HFFc6 (cell line): Measurements from ENCODE around the gene CYP26B1. TPM values are rescaled to one million over a fixed set of nuclear protein-coding genes. Genes with fewer than 3 reads are reported as not detected.

Source experiments
- DNase-seq: peaks from one replicate; pipeline ENCODE4 v3.0.0-alpha.2; 2018
- H3K27ac Mint-ChIP-seq: 2 replicates; pipeline ENCODE4 v1.8.0; 2020; ENCODE audit warnings: mild to moderate bottlenecking, mixed read lengths
- H3K27me3 Mint-ChIP-seq: 2 replicates; pipeline ENCODE4 v1.8.0; 2021; ENCODE audit warnings: mild to moderate bottlenecking, moderate library complexity, mixed read lengths; ENCODE audit not compliant: insufficient read depth
- H3K36me3 Mint-ChIP-seq: 2 replicates; pipeline ENCODE4 v1.8.0; 2021; ENCODE audit warnings: low read depth, mixed read lengths
- H3K4me1 Mint-ChIP-seq: 2 replicates; pipeline ENCODE4 v1.8.0; 2020; ENCODE audit warnings: low read depth, mixed read lengths
- H3K4me3 Mint-ChIP-seq: 2 replicates; pipeline ENCODE4 v1.8.0; 2020; ENCODE audit warnings: mild to moderate bottlenecking, moderate library complexity, mixed read lengths
- H3K9me3 Mint-ChIP-seq: 2 replicates; pipeline ENCODE4 v1.8.0; 2020; ENCODE audit warnings: mild to moderate bottlenecking, mixed read lengths
- CTCF ChIP-seq: fragments of 200-600 bp; sonication (generic); IDR thresholded peaks from 2 replicates; pipeline ENCODE4 v1.5.0; 2021; ENCODE audit warnings: antibody characterized with exemption, mild to moderate bottlenecking
- total RNA-seq, 6 experiments: library from RNA; stranded (reverse); fragmentation: NEBNext Ultra II Directional; extraction: Animal tissue kit (Norgen Biotek cat#: 25700); gene quantifications; 2 replicates in 1 of 6; 3 replicates in 5 of 6; pipeline ENCODE4 v1.2.3, GENCODE V29; 2021

Gene CYP26B1
- total RNA-seq, 6 experiments from 2014 or later: 0.05 to 0.66 (median 0.14) TPM; not detected in 1

- DNase-seq: peak; percentile 95
- Mint-ChIP-seq H3K36me3 (no peaks in the 10 kb centered on the region), H3K27me3 (peaks cover 22% of the 10 kb centered on the region), H3K4me1 (peaks cover 30% of the 10 kb centered on the region), H3K27ac (peak overlapping the region; percentile 82), H3K9me3 (no peaks in the 10 kb centered on the region), H3K4me3 (peak overlapping the region; percentile 78)
- TF ChIP-seq CTCF: no peak
Measured at GRCh38 chr2:72115110-72116080, 32.3 kb downstream of the CYP26B1 start.

GRCh38 chr2:72114693-72115051 lies 33.0 kb downstream of the CYP26B1 start:
- H3K27ac Mint-ChIP-seq: no peak overlapping the region
- no peak for TF ChIP-seq CTCF
- peaks cover 30% of the 10 kb centered on the region for H3K4me1 Mint-ChIP-seq
- no peak overlapping the region for H3K4me3 Mint-ChIP-seq
- no peak for DNase-seq
- H3K27me3 Mint-ChIP-seq: peaks cover 17% of the 10 kb centered on the region
- no peaks in the 10 kb centered on the region for H3K9me3 Mint-ChIP-seq
- no peaks in the 10 kb centered on the region for H3K36me3 Mint-ChIP-seq

- no peak overlapping the region for H3K4me3 Mint-ChIP-seq
- no peak for TF ChIP-seq CTCF
- peaks cover 16% of the 10 kb centered on the region for H3K27me3 Mint-ChIP-seq
- H3K36me3 Mint-ChIP-seq: no peaks in the 10 kb centered on the region
- H3K27ac Mint-ChIP-seq: no peak overlapping the region
- DNase-seq: no peak
- H3K9me3 Mint-ChIP-seq: no peaks in the 10 kb centered on the region
- H3K4me1 Mint-ChIP-seq: peaks cover 30% of the 10 kb centered on the region
Measured at GRCh38 chr2:72113847-72114692, 33.6 kb downstream of the CYP26B1 start.

GRCh38 chr2:72112981-72113846 lies 34.4 kb downstream of the CYP26B1 start:
- no peak overlapping the region for H3K4me3 Mint-ChIP-seq
- no peaks in the 10 kb centered on the region for H3K9me3 Mint-ChIP-seq
- H3K27me3 Mint-ChIP-seq: peaks cover 12% of the 10 kb centered on the region
- peaks cover 32% of the 10 kb centered on the region for H3K4me1 Mint-ChIP-seq
- H3K36me3 Mint-ChIP-seq: no peaks in the 10 kb centered on the region
- TF ChIP-seq CTCF: no peak
- H3K27ac Mint-ChIP-seq: no peak overlapping the region
- DNase-seq: no peak

GRCh38 chr2:72112401-72112800 lies 35.3 kb downstream of the CYP26B1 start:
- Mint-ChIP-seq H3K4me3 (no peak overlapping the region), H3K27ac (no peak overlapping the region), H3K36me3 (no peaks in the 10 kb centered on the region), H3K4me1 (peaks cover 36% of the 10 kb centered on the region), H3K9me3 (no peaks in the 10 kb centered on the region), H3K27me3 (peaks cover 12% of the 10 kb centered on the region)
- TF ChIP-seq CTCF: no peak
- DNase-seq: peak; percentile 49
